GM12873 (cell line): ENCODE measurements around the gene CA10.

Source experiments
- CTCF ChIP-seq: IDR thresholded peaks from 2 replicates; pipeline ENCODE4 v1.5.1; 2012; ENCODE audit warnings: low read depth, mild to moderate bottlenecking, moderate library complexity, low read length, control low read depth; ENCODE audit not compliant: insufficient read depth; ENCODE audit errors: missing control alignments

CA10 gene

GRCh38 chr17:52128721-52129120 is 29.8 kb downstream of the CA10 start:
- TF ChIP-seq CTCF: no peak

GRCh38 chr17:52124993-52125392 is 33.5 kb downstream of the CA10 start:
- no peak for TF ChIP-seq CTCF

- TF ChIP-seq CTCF: no peak
These were observed 34.0 kb downstream of the CA10 start for GRCh38 chr17:52124561-52124960.

GRCh38 chr17:52120465-52120864 is 38.0 kb downstream of the CA10 start:
- TF ChIP-seq CTCF: no peak

GRCh38 chr17:52110923-52111581 is 47.5 kb downstream of the CA10 start:
- no peak for TF ChIP-seq CTCF

- TF ChIP-seq CTCF: peak; percentile 74
These were observed 51.8 kb downstream of the CA10 start for GRCh38 chr17:52106638-52107261.

GRCh38 chr17:52106072-52106471 is 52.4 kb downstream of the CA10 start:
- no peak for TF ChIP-seq CTCF
